HCT116 (cell line): ENCODE data around the gene ARL5A. TPM values are rescaled to one million over a fixed set of nuclear protein-coding genes. Genes with fewer than 3 reads are reported as not detected.
A peak's percentile ranks its signal among the peaks of the same experiment; 100 is the strongest.

Experiments
- ATAC-seq: fragments of 200-7000 bp; cut with Tn5 transposase; 2 replicates; pipeline ENCODE4 v1.9.1; 2020; ENCODE audit warnings: mild to moderate bottlenecking, moderate library complexity
- BruUV-seq: library from RNA; stranded (reverse); fragments of 400-500 nt; replicated peaks from 2 replicates; lab custom pipeline; 2021; lab: Mats Ljungman, UMichigan
- CTCF ChIA-PET: fragments of 300-600 bp; sonication (Branson Sonifier 250); formaldehyde crosslinking; loops from one replicate; lab custom pipeline; 2021; ENCODE audit warnings: antibody characterized with exemption; lab: Charles Lee
- POLR2A ChIA-PET: fragments of 300-600, 350-600 bp; sonication (Branson Sonifier 250); formaldehyde crosslinking; loops from one replicate; lab custom pipeline; 2021; ENCODE audit warnings: antibody characterized with exemption; lab: Charles Lee
- RAD21 ChIA-PET, 2 experiments: fragments of 300-600 bp; sonication (Branson Sonifier 250); formaldehyde crosslinking; loops; one replicate each; lab custom pipeline; 2023; ENCODE audit warnings: low total read pairs in 2 of 2; ENCODE audit not compliant: uncharacterized antibody in 2 of 2, unreplicated experiment in 2 of 2, low non-redundant PET in 1 of 2; lab: Charles Lee
- DNase-seq: peaks from one replicate; pipeline ENCODE4 v3.0.0-alpha.2; 2010; ENCODE audit warnings: low read depth, low spot score
- H2AFZ ChIP-seq: fragments of 200-600 bp; shearing (Covaris generic), sonication (generic); 2 replicates; pipeline ENCODE4 v1.6.1; 2017; ENCODE audit warnings: low read depth, mixed run types, mixed read lengths, antibody characterized with exemption, low read length; ENCODE audit not compliant: poor library complexity, severe bottlenecking
- H3K27ac ChIP-seq: 2 replicates; pipeline ENCODE4 v1.5.1; 2012; ENCODE audit warnings: low read depth, low read length
- H3K27me3 ChIP-seq: fragments of 200-600 bp; sonication (generic); 2 replicates; pipeline ENCODE4 v1.6.1; 2016; ENCODE audit warnings: mixed run types, low read length, mixed read lengths; ENCODE audit not compliant: insufficient read depth
- H3K36me3 ChIP-seq, 2 experiments: fragments of 200-500 bp in 1 of 2; fragments of 200-600 bp in 1 of 2; sonication (Bioruptor generic) in 1 of 2; sonication (generic) in 1 of 2; 2 replicates each; pipeline versions ENCODE4 v1.5.1 to v1.6.1; 2014 to 2016; ENCODE audit warnings: low read length in 2 of 2, inconsistent platforms in 1 of 2, mixed read lengths in 1 of 2, mixed run types in 1 of 2; ENCODE audit not compliant: insufficient read depth in 2 of 2, control insufficient read depth in 1 of 2
- H3K4me1 ChIP-seq, 2 experiments: fragments of 200-600 bp in 1 of 2; sonication (generic) in 1 of 2; 2 replicates each; pipeline versions ENCODE4 v1.5.1 to v1.6.1; 2012 to 2017; ENCODE audit warnings: low read length in 2 of 2, inconsistent platforms in 1 of 2, mild to moderate bottlenecking in 1 of 2, mixed read lengths in 1 of 2, mixed run types in 1 of 2, moderate library complexity in 1 of 2; ENCODE audit not compliant: insufficient read depth in 2 of 2, control insufficient read depth in 1 of 2
- H3K4me2 ChIP-seq: fragments of 200-600 bp; sonication (generic); 2 replicates; pipeline ENCODE4 v1.6.1; 2017; ENCODE audit warnings: mixed run types, low read length, mixed read lengths
- H3K4me3 ChIP-seq, 2 experiments: fragments of 200-600 bp in 1 of 2; sonication (generic) in 1 of 2; replicated peaks in 1 of 2; 2 replicates each; pipeline ENCODE4 v1.5.1; 2011 to 2016; ENCODE audit warnings: low read length in 2 of 2, control low read depth in 1 of 2, low read depth in 1 of 2, mild to moderate bottlenecking in 1 of 2, mixed read lengths in 1 of 2, mixed run types in 1 of 2
- H3K79me2 ChIP-seq: fragments of 200-600 bp; sonication (generic); 2 replicates; pipeline ENCODE4 v1.6.1; 2017; ENCODE audit warnings: mild to moderate bottlenecking, mixed run types, low read length, moderate library complexity, mixed read lengths; ENCODE audit not compliant: insufficient read depth
- H3K9ac ChIP-seq: fragments of 200-600 bp; sonication (generic); 2 replicates; pipeline ENCODE4 v1.6.1; 2016; ENCODE audit warnings: low read length, mixed read lengths
- H3K9me2 ChIP-seq: fragments of 200-600 bp; sonication (generic), shearing (Covaris generic); 2 replicates; pipeline ENCODE4 v1.6.1; 2017; ENCODE audit warnings: mixed run types, mild to moderate bottlenecking, moderate library complexity; ENCODE audit not compliant: insufficient read depth
- H3K9me3 ChIP-seq, 2 experiments: fragments of 200-500 bp in 1 of 2; fragments of 200-600 bp in 1 of 2; sonication (Bioruptor generic) in 1 of 2; sonication (generic) in 1 of 2; 2 replicates each; pipeline ENCODE4 v1.6.1; 2014 to 2017; ENCODE audit warnings: low read length in 2 of 2, mixed read lengths in 2 of 2, inconsistent platforms in 1 of 2, low read depth in 1 of 2, mild to moderate bottlenecking in 1 of 2, mixed run types in 1 of 2, moderate library complexity in 1 of 2; ENCODE audit not compliant: control insufficient read depth in 1 of 2, insufficient read depth in 1 of 2
- H4K20me1 ChIP-seq: fragments of 200-600 bp; sonication (generic), shearing (Covaris generic); 2 replicates; pipeline ENCODE4 v1.6.1; 2017; ENCODE audit warnings: mixed run types, mild to moderate bottlenecking, moderate library complexity; ENCODE audit not compliant: insufficient read depth
- ATF3 ChIP-seq: IDR thresholded peaks from 2 replicates; pipeline ENCODE4 v1.6.1; 2012
- CBX3 ChIP-seq: IDR thresholded peaks from 2 replicates; pipeline ENCODE4 v1.6.1; 2012; ENCODE audit warnings: low read depth
- CTCF ChIP-seq, 3 experiments: fragments of 200-600 bp in 1 of 3; sonication (generic) in 1 of 3; IDR thresholded peaks in 2 of 3; conservative IDR thresholded peaks in 1 of 3; 2 replicates each; pipeline ENCODE4 v1.5.1; 2012 to 2017; ENCODE audit warnings: low read depth in 2 of 3, low read length in 2 of 3, antibody characterized with exemption in 1 of 3, borderline replicate concordance in 1 of 3, control low read depth in 1 of 3, mild to moderate bottlenecking in 1 of 3, mixed read lengths in 1 of 3, mixed run types in 1 of 3, moderate library complexity in 1 of 3; ENCODE audit not compliant: insufficient read depth in 1 of 3
- EGR1 ChIP-seq: IDR thresholded peaks from 2 replicates; pipeline ENCODE4 v1.6.1; 2012; ENCODE audit warnings: low read depth
- ELF1 ChIP-seq: IDR thresholded peaks from 2 replicates; pipeline ENCODE4 v1.6.1; 2012; ENCODE audit warnings: low read depth, borderline replicate concordance
- EZH2 ChIP-seq: fragments of 200-600 bp; sonication (generic); IDR thresholded peaks from 2 replicates; pipeline ENCODE4 v1.6.1; 2017; ENCODE audit warnings: antibody characterized with exemption, mixed run types
- FOSL1 ChIP-seq: IDR thresholded peaks from 2 replicates; pipeline ENCODE4 v1.6.1; 2012; ENCODE audit warnings: low read depth
- JUND ChIP-seq: IDR thresholded peaks from 2 replicates; pipeline ENCODE4 v1.6.1; 2012
- MAX ChIP-seq: IDR thresholded peaks from 2 replicates; pipeline ENCODE4 v1.6.1; 2012
- POLR2A ChIP-seq: IDR thresholded peaks from 2 replicates; pipeline ENCODE4 v1.7.0; 2011; ENCODE audit warnings: borderline replicate concordance; ENCODE audit not compliant: insufficient read depth, insufficient read length; ENCODE audit errors: extremely low read depth
- RAD21 ChIP-seq: IDR thresholded peaks from 2 replicates; pipeline ENCODE4 v1.6.1; 2012; ENCODE audit warnings: low read depth, mild to moderate bottlenecking
- SIN3A ChIP-seq: IDR thresholded peaks from 2 replicates; pipeline ENCODE4 v1.6.1; 2012; ENCODE audit warnings: low read depth
- SRF ChIP-seq: IDR thresholded peaks from 2 replicates; pipeline ENCODE4 v1.6.1; 2012; ENCODE audit warnings: low read depth
- TCF7L2 ChIP-seq: IDR thresholded peaks from 2 replicates; pipeline ENCODE4 v1.7.0; 2011; ENCODE audit warnings: borderline replicate concordance, inconsistent platforms; ENCODE audit not compliant: insufficient read depth, insufficient read length; ENCODE audit errors: extremely low read depth
- ZNF274 ChIP-seq: fragments of 200-500 bp; sonication (Bioruptor generic); IDR thresholded peaks from 2 replicates; pipeline ENCODE4 v1.6.1; 2014; ENCODE audit warnings: mild to moderate bottlenecking, low read depth, low read length, inconsistent platforms
- intact Hi-C: fragments of 100-400 bp; cut with micrococcal nuclease; formaldehyde crosslinking; loops from 2 replicates; pipeline ENCODE4 v1.10.0; 2022
- total RNA-seq: library from RNA; stranded (reverse); gene quantifications from one replicate; pipeline ENCODE4 v1.2.1, GENCODE V29; 2021; ENCODE audit not compliant: unreplicated experiment

ARL5A gene
- total RNA-seq, 1 experiment from 2014 or later = 74.4 TPM

- no peaks in the 10 kb centered on the region for H4K20me1 ChIP-seq
- H3K79me2 ChIP-seq = no peaks in the 10 kb centered on the region
- H3K27me3 ChIP-seq = no peaks in the 10 kb centered on the region
- ChIA-PET CTCF (no interaction called here), RAD21 (no interaction called here), POLR2A (no interaction called here)
- H3K36me3 ChIP-seq = no peaks in the 10 kb centered on the region
- H3K9me3 ChIP-seq = no peaks in the 10 kb centered on the region
- DNase-seq (no peak), ATAC-seq (peak; percentile 39)
- no peak overlapping the region for H3K9ac ChIP-seq
- no TSS peak for BruUV-seq
- no peak overlapping the region for H3K27ac ChIP-seq
- TF ChIP-seq SIN3A (no peak), CTCF (IDR thresholded peaks at IDR 0.05 in 2 of 3, conservative IDR thresholded peaks at IDR 0.05 in 1 of 3; ENCODE audit: borderline replicate concordance in 1 of 3, insufficient read depth in 1 of 3, low read depth in 2 of 3, low read length in 2 of 3) (no peak)
- H3K4me3 ChIP-seq = no peak overlapping the region
- H3K9me2 ChIP-seq = no peaks in the 10 kb centered on the region
- H3K4me2 ChIP-seq = peak overlapping the region; percentile 65
- H2AFZ ChIP-seq = no peak overlapping the region
- peaks cover 13 to 15% of the 10 kb centered on the region in 2 experiments for H3K4me1 ChIP-seq
- intact Hi-C loops = loop anchor here (10.0 kb wide), 1 partner anchor 250 kb away; no protein-coding TSS in a partner anchor
Observed at GRCh38 chr2:151775057-151775740, 53.0 kb downstream of the ARL5A start.

GRCh38 chr2:151774506-151774905 is 53.7 kb downstream of the ARL5A start:
- no TSS peak for BruUV-seq
- H3K4me1 ChIP-seq = peaks cover 13 to 15% of the 10 kb centered on the region in 2 experiments
- ChIA-PET RAD21 (no interaction called here), CTCF (no interaction called here), POLR2A (no interaction called here)
- H2AFZ ChIP-seq = no peak overlapping the region
- H3K4me3 ChIP-seq = peak overlapping the region in 1 of 2 experiments; percentile 12; a peak in 1 of 4 replicates
- ATAC-seq (peak; percentile 30), DNase-seq (peak; percentile 13)
- peak overlapping the region; percentile 18; the same call in 1 of the 2 replicates for H3K9ac ChIP-seq
- no peaks in the 10 kb centered on the region for H3K9me3 ChIP-seq
- intact Hi-C loops = loop anchor here (10.0 kb wide), 1 partner anchor 250 kb away; no protein-coding TSS in a partner anchor
- H3K27me3 ChIP-seq = no peaks in the 10 kb centered on the region
- H3K4me2 ChIP-seq = peak overlapping the region; percentile 65
- no peaks in the 10 kb centered on the region for H3K36me3 ChIP-seq
- no peak overlapping the region for H3K27ac ChIP-seq
- no peaks in the 10 kb centered on the region for H4K20me1 ChIP-seq
- H3K9me2 ChIP-seq = no peaks in the 10 kb centered on the region
- H3K79me2 ChIP-seq = no peaks in the 10 kb centered on the region
- peak; percentile 20; the same call in 1 of the 2 replicates for TF ChIP-seq MAX
- TF ChIP-seq SIN3A = peak; percentile 46; the same call in 1 of the 2 replicates
- TF ChIP-seq ZNF274 = no peak
- TF ChIP-seq RAD21 = 0 out of 2 replicates have a peak, but pooled peaks have one; percentile 6
- TF ChIP-seq SRF = peak; percentile 47; the same call in 1 of the 2 replicates
- TF ChIP-seq POLR2A = no peak
- TF ChIP-seq ATF3 = peak; percentile 27; the same call in 1 of the 2 replicates
- TF ChIP-seq ELF1 = no peak
- TF ChIP-seq TCF7L2 = peak; percentile 53
- TF ChIP-seq CTCF (IDR thresholded peaks at IDR 0.05 in 2 of 3, conservative IDR thresholded peaks at IDR 0.05 in 1 of 3; ENCODE audit: borderline replicate concordance in 1 of 3, insufficient read depth in 1 of 3, low read depth in 2 of 3, low read length in 2 of 3) = no peak
- TF ChIP-seq EZH2 = no peak
- 0 out of 2 replicates have a peak, but pooled peaks have one; percentile 20 for TF ChIP-seq EGR1
- peak; percentile 84 for TF ChIP-seq FOSL1
- TF ChIP-seq JUND = peak; percentile 77
- TF ChIP-seq CBX3 = 0 out of 2 replicates have a peak, but pooled peaks have one; percentile 32
